ENCODE data around the gene DCUN1D2. TPM values are rescaled to one million over a fixed set of nuclear protein-coding genes. Genes with fewer than 3 reads are reported as not detected.

Gene DCUN1D2
- total and polyA plus RNA-seq, 10 of the 15 experiments (the other 5 are each of a cell fraction or from before 2014, with no cell fraction given), result 2.5 to 23.6 (median 9.3) TPM

DNA sequence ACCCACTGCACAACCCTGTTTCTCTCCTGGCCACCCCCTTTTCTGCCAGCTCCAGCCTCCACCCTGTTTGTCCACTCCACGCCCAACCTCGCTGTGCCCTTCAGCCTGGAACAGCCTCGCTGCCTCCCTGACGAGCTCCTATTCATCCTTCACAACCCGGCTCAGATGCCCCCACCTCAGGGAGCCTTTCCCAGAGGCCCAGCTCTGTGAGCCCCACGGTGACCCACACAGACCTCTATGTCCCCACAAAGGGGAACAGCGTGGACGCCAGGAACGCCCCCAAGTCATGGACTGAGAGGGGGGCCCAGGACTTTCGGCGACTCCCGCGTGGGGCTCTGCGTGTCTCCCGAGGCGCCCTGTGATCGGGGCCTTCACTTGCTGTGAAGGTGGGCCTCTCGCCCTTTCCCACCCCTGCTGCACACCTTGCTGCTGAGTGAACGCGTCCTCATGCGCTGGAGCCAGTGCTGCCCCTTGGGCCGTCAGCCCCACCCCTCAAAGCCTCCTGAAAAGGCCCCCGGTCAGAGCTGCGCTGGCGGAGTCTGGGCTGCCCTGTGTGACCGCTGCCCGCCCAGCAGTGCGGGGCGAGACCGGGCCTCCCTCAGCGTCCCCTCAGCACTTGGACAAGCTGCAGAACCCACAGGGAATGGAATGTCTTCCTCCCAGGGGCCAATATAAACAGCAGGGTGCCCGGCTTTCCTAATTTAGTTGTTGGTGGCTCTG lies 77.2 kb downstream of the DCUN1D2 start (continued):
- TF ChIP-seq KDM1A (IDR thresholded peaks at IDR 0.05; ENCODE audit: borderline replicate concordance) (no peak), IKZF2 (IDR thresholded peaks at IDR 0.05) (no peak), FOS (IDR thresholded peaks at IDR 0.05; ENCODE audit: borderline replicate concordance, extremely low read depth, insufficient read length) (no peak), PAX8 (IDR thresholded peaks at IDR 0.05) (no peak), ZNF384 (IDR thresholded peaks at IDR 0.05; ENCODE audit: borderline replicate concordance, low read depth, low read length) (no peak), NR2C2 (IDR thresholded peaks at IDR 0.05; ENCODE audit: borderline replicate concordance, control insufficient read depth, insufficient read length, low read depth) (no peak)

DNA sequence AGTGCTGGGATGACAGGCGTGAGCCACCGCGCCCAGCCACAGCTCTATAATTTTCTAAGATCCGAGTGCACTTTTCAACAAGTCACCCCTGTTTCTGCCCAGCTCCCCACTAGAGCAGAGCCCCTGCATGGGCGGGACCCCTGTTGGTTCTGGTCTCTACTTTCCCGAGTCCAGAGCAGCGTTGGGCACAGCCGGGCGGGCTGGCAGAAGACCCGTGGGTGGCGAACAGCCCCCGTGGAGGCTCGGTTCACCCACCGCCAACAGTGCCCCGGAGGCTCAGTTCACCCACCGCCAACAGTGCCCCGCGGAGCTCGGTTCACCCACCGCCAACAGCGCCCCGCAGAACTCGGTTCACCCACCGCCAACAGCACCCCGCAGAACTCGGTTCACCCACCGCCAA lies 78.1 kb downstream of the DCUN1D2 start:
- Histone ChIP-seq H3K9ac (ENCODE audit: control insufficient read depth, insufficient read depth, low read length) (no peak overlapping the region), H3K79me2 (ENCODE audit: control insufficient read depth, insufficient read depth, low read length) (no peaks in the 10 kb centered on the region), H3K4me2 (ENCODE audit: control insufficient read depth, insufficient read depth) (no peak overlapping the region), H2AFZ (ENCODE audit: control insufficient read depth, low read depth, low read length) (no peak overlapping the region), H3K27me3 (replicated peaks in 1 of 2; ENCODE audit: control insufficient read depth in 2 of 2, insufficient read depth in 2 of 2, low read length in 1 of 2) (no peaks in the 10 kb centered on the region; a peak in 1 of 4 replicates), H4K20me1 (ENCODE audit: control insufficient read depth, insufficient read depth) (no peaks in the 10 kb centered on the region), H3K27ac (ENCODE audit: control insufficient read depth, insufficient read depth) (no peak overlapping the region), H3K36me3 (ENCODE audit: control insufficient read depth in 2 of 2, insufficient read depth in 2 of 2, low read length in 1 of 2) (no peaks in the 10 kb centered on the region), H3K4me3 (no peak overlapping the region), H3K9me3 (replicated peaks; ENCODE audit: control insufficient read depth, insufficient read depth, low read length) (no peaks in the 10 kb centered on the region), H3K4me1 (ENCODE audit: control insufficient read depth, insufficient read depth, low read length) (no peaks in the 10 kb centered on the region)
- in situ Hi-C loops (cut with MboI), result no loop called here
- CTCF ChIA-PET, result no interaction called here
- intact Hi-C loops (cut with micrococcal nuclease; ENCODE audit: unreplicated experiment), result no loop called here
- no peak for ATAC-seq
- TF ChIP-seq CREB1 (IDR thresholded peaks at IDR 0.05; ENCODE audit: low read depth) (no peak), POLR2A (IDR thresholded peaks at IDR 0.05; ENCODE audit: low read depth, low read length) (no peak), RBBP5 (conservative IDR thresholded peaks at IDR 0.05) (no peak), NFYA (IDR thresholded peaks at IDR 0.05; ENCODE audit: borderline replicate concordance, low read depth, low read length) (no peak), ATF7 (IDR thresholded peaks at IDR 0.05; ENCODE audit: low read depth) (no peak), CREM (IDR thresholded peaks at IDR 0.05; ENCODE audit: low read depth) (no peak), MYC (IDR thresholded peaks at IDR 0.05; ENCODE audit: insufficient read depth, insufficient read length, insufficient replicate concordance, low read length, severe bottlenecking) (no peak)
- TF ChIP-seq, protein P1, sequence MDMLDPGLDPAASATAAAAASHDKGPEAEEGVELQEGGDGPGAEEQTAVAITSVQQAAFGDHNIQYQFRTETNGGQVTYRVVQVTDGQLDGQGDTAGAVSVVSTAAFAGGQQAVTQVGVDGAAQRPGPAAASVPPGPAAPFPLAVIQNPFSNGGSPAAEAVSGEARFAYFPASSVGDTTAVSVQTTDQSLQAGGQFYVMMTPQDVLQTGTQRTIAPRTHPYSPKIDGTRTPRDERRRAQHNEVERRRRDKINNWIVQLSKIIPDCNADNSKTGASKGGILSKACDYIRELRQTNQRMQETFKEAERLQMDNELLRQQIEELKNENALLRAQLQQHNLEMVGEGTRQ (IDR thresholded peaks at IDR 0.05; ENCODE audit: borderline replicate concordance, low read depth, low read length), result no peak
- TF ChIP-seq, protein P2, sequence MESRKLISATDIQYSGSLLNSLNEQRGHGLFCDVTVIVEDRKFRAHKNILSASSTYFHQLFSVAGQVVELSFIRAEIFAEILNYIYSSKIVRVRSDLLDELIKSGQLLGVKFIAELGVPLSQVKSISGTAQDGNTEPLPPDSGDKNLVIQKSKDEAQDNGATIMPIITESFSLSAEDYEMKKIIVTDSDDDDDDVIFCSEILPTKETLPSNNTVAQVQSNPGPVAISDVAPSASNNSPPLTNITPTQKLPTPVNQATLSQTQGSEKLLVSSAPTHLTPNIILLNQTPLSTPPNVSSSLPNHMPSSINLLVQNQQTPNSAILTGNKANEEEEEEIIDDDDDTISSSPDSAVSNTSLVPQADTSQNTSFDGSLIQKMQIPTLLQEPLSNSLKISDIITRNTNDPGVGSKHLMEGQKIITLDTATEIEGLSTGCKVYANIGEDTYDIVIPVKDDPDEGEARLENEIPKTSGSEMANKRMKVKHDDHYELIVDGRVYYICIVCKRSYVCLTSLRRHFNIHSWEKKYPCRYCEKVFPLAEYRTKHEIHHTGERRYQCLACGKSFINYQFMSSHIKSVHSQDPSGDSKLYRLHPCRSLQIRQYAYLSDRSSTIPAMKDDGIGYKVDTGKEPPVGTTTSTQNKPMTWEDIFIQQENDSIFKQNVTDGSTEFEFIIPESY (IDR thresholded peaks at IDR 0.05), result no peak
- TF ChIP-seq, protein P3, sequence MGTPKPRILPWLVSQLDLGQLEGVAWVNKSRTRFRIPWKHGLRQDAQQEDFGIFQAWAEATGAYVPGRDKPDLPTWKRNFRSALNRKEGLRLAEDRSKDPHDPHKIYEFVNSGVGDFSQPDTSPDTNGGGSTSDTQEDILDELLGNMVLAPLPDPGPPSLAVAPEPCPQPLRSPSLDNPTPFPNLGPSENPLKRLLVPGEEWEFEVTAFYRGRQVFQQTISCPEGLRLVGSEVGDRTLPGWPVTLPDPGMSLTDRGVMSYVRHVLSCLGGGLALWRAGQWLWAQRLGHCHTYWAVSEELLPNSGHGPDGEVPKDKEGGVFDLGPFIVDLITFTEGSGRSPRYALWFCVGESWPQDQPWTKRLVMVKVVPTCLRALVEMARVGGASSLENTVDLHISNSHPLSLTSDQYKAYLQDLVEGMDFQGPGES (IDR thresholded peaks at IDR 0.05), result no peak
- TF ChIP-seq, protein P4, sequence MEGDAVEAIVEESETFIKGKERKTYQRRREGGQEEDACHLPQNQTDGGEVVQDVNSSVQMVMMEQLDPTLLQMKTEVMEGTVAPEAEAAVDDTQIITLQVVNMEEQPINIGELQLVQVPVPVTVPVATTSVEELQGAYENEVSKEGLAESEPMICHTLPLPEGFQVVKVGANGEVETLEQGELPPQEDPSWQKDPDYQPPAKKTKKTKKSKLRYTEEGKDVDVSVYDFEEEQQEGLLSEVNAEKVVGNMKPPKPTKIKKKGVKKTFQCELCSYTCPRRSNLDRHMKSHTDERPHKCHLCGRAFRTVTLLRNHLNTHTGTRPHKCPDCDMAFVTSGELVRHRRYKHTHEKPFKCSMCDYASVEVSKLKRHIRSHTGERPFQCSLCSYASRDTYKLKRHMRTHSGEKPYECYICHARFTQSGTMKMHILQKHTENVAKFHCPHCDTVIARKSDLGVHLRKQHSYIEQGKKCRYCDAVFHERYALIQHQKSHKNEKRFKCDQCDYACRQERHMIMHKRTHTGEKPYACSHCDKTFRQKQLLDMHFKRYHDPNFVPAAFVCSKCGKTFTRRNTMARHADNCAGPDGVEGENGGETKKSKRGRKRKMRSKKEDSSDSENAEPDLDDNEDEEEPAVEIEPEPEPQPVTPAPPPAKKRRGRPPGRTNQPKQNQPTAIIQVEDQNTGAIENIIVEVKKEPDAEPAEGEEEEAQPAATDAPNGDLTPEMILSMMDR (IDR thresholded peaks at IDR 0.05 in 2 of 3, conservative IDR thresholded peaks at IDR 0.05 in 1 of 3; ENCODE audit: control insufficient read depth in 2 of 3, extremely low read depth in 1 of 3, insufficient read depth in 1 of 3, low read depth in 3 of 3, low read length in 3 of 3), result no peak
- POLR2A ChIA-PET, result no interaction called here
- BruUV-seq (replicated peaks), result no TSS peak
- no peak for DNase-seq (ENCODE audit: low read depth, low spot score)
- no peak for FAIRE-seq
- 89% methylated on average over 24 of the region's 27 CpGs for WGBS (ENCODE audit: insufficient coverage, insufficient replicate concordance, low lambda C conversion rate, missing lambda C conversion rate)
- SMC1A ChIA-PET (ENCODE audit: uncharacterized antibody, unreplicated experiment), result no interaction called here
- RAD21 ChIA-PET (ENCODE audit: unreplicated experiment), result no interaction called here
